ENCODE results near the gene LACTB. TPM values are rescaled to one million over a fixed set of nuclear protein-coding genes. Genes with fewer than 3 reads are reported as not detected.

The LACTB gene
- total and polyA plus RNA-seq, 10 of the 15 experiments (the other 5 are each of a cell fraction or from before 2014, with no cell fraction given): 5.0 to 35.3 (median 16.6) TPM

DNA sequence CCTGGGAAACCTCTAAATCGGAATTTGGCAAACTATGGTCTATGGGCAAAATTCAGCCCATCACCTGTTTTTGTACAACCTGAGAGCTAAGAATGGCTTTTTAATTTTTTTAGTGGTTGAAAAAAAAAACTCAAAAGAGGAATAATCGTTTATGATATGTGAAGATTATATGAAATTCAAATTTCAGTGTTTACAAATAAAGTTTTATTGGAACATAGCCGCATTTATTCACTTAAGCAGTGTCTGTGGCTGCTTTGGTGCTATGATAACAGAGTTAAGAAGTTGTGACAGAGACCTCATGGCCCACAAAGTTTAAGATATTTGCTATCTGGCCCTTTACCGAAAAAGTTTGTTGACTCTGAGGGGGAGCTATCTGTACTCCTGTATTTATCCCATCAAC, 36.4 kb upstream of the LACTB start:
- intact Hi-C loops (cut with micrococcal nuclease; ENCODE audit: unreplicated experiment) (no loop called here), in situ Hi-C loops (cut with MboI) (loop anchor here (10.0 kb wide), 1 partner anchor 310 kb away; no protein-coding TSS in a partner anchor)
- Histone ChIP-seq H3K27ac (ENCODE audit: control insufficient read depth, insufficient read depth) (no peak overlapping the region), H3K9ac (ENCODE audit: control insufficient read depth, insufficient read depth, low read length) (no peak overlapping the region), H4K20me1 (ENCODE audit: control insufficient read depth, insufficient read depth) (no peaks in the 10 kb centered on the region), H3K4me1 (ENCODE audit: control insufficient read depth, insufficient read depth, low read length) (no peaks in the 10 kb centered on the region), H3K4me2 (ENCODE audit: control insufficient read depth, insufficient read depth) (no peak overlapping the region), H2AFZ (ENCODE audit: control insufficient read depth, low read depth, low read length) (no peak overlapping the region), H3K36me3 (ENCODE audit: control insufficient read depth in 2 of 2, insufficient read depth in 2 of 2, low read length in 1 of 2) (no peaks in the 10 kb centered on the region), H3K4me3 (no peak overlapping the region), H3K9me3 (replicated peaks; ENCODE audit: control insufficient read depth, insufficient read depth, low read length) (no peaks in the 10 kb centered on the region), H3K27me3 (replicated peaks in 1 of 2; ENCODE audit: control insufficient read depth in 2 of 2, insufficient read depth in 2 of 2, low read length in 1 of 2) (no peaks in the 10 kb centered on the region; a peak in 1 of 4 replicates), H3K79me2 (ENCODE audit: control insufficient read depth, insufficient read depth, low read length) (no peaks in the 10 kb centered on the region)
- FAIRE-seq: no peak
- WGBS (ENCODE audit: insufficient coverage, insufficient replicate concordance, low lambda C conversion rate, missing lambda C conversion rate): 46% methylated on average over 4 of the region's 4 CpGs
- BruUV-seq (replicated peaks): no TSS peak
- SMC1A ChIA-PET (ENCODE audit: uncharacterized antibody, unreplicated experiment): no interaction called here
- no peak for ATAC-seq
- CTCF ChIA-PET: no interaction called here
- RAD21 ChIA-PET (ENCODE audit: unreplicated experiment): no interaction called here
- POLR2A ChIA-PET: no interaction called here
- no peak for DNase-seq (ENCODE audit: low read depth, low spot score)
- TF ChIP-seq, protein P1, sequence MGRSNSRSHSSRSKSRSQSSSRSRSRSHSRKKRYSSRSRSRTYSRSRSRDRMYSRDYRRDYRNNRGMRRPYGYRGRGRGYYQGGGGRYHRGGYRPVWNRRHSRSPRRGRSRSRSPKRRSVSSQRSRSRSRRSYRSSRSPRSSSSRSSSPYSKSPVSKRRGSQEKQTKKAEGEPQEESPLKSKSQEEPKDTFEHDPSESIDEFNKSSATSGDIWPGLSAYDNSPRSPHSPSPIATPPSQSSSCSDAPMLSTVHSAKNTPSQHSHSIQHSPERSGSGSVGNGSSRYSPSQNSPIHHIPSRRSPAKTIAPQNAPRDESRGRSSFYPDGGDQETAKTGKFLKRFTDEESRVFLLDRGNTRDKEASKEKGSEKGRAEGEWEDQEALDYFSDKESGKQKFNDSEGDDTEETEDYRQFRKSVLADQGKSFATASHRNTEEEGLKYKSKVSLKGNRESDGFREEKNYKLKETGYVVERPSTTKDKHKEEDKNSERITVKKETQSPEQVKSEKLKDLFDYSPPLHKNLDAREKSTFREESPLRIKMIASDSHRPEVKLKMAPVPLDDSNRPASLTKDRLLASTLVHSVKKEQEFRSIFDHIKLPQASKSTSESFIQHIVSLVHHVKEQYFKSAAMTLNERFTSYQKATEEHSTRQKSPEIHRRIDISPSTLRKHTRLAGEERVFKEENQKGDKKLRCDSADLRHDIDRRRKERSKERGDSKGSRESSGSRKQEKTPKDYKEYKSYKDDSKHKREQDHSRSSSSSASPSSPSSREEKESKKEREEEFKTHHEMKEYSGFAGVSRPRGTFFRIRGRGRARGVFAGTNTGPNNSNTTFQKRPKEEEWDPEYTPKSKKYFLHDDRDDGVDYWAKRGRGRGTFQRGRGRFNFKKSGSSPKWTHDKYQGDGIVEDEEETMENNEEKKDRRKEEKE (IDR thresholded peaks at IDR 0.05): no peak
- TF ChIP-seq BMI1 (IDR thresholded peaks at IDR 0.05; ENCODE audit: borderline replicate concordance) (no peak), EGR1 (IDR thresholded peaks at IDR 0.05; ENCODE audit: borderline replicate concordance in 1 of 2, low read depth in 2 of 2, low read length in 2 of 2) (no peak), RAD51 (IDR thresholded peaks at IDR 0.05) (no peak), EZH2 (IDR thresholded peaks at IDR 0.05; ENCODE audit: borderline replicate concordance, control insufficient read depth, low read depth, low read length) (no peak), BACH1 (IDR thresholded peaks at IDR 0.05; ENCODE audit: borderline replicate concordance) (no peak), POLR2AphosphoS5 (IDR thresholded peaks at IDR 0.05; ENCODE audit: low read length) (no peak), CREM (IDR thresholded peaks at IDR 0.05; ENCODE audit: low read depth) (no peak), ZNF274 (IDR thresholded peaks at IDR 0.05; ENCODE audit: insufficient read depth, insufficient read length) (no peak), TCF12 (IDR thresholded peaks at IDR 0.05; ENCODE audit: low read depth, low read length) (no peak), RELA (IDR thresholded peaks at IDR 0.05; ENCODE audit: borderline replicate concordance, partially characterized antibody) (no peak), STAT1 (conservative IDR thresholded peaks at IDR 0.05) (no peak)
- TF ChIP-seq, protein P2, sequence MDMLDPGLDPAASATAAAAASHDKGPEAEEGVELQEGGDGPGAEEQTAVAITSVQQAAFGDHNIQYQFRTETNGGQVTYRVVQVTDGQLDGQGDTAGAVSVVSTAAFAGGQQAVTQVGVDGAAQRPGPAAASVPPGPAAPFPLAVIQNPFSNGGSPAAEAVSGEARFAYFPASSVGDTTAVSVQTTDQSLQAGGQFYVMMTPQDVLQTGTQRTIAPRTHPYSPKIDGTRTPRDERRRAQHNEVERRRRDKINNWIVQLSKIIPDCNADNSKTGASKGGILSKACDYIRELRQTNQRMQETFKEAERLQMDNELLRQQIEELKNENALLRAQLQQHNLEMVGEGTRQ (IDR thresholded peaks at IDR 0.05; ENCODE audit: borderline replicate concordance, low read depth, low read length): no peak
- TF ChIP-seq, protein P3, sequence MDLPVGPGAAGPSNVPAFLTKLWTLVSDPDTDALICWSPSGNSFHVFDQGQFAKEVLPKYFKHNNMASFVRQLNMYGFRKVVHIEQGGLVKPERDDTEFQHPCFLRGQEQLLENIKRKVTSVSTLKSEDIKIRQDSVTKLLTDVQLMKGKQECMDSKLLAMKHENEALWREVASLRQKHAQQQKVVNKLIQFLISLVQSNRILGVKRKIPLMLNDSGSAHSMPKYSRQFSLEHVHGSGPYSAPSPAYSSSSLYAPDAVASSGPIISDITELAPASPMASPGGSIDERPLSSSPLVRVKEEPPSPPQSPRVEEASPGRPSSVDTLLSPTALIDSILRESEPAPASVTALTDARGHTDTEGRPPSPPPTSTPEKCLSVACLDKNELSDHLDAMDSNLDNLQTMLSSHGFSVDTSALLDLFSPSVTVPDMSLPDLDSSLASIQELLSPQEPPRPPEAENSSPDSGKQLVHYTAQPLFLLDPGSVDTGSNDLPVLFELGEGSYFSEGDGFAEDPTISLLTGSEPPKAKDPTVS (IDR thresholded peaks at IDR 0.05; ENCODE audit: low read depth, low read length): no peak
- TF ChIP-seq, protein P4, sequence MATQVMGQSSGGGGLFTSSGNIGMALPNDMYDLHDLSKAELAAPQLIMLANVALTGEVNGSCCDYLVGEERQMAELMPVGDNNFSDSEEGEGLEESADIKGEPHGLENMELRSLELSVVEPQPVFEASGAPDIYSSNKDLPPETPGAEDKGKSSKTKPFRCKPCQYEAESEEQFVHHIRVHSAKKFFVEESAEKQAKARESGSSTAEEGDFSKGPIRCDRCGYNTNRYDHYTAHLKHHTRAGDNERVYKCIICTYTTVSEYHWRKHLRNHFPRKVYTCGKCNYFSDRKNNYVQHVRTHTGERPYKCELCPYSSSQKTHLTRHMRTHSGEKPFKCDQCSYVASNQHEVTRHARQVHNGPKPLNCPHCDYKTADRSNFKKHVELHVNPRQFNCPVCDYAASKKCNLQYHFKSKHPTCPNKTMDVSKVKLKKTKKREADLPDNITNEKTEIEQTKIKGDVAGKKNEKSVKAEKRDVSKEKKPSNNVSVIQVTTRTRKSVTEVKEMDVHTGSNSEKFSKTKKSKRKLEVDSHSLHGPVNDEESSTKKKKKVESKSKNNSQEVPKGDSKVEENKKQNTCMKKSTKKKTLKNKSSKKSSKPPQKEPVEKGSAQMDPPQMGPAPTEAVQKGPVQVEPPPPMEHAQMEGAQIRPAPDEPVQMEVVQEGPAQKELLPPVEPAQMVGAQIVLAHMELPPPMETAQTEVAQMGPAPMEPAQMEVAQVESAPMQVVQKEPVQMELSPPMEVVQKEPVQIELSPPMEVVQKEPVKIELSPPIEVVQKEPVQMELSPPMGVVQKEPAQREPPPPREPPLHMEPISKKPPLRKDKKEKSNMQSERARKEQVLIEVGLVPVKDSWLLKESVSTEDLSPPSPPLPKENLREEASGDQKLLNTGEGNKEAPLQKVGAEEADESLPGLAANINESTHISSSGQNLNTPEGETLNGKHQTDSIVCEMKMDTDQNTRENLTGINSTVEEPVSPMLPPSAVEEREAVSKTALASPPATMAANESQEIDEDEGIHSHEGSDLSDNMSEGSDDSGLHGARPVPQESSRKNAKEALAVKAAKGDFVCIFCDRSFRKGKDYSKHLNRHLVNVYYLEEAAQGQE (IDR thresholded peaks at IDR 0.05; ENCODE audit: low read depth, low read length): no peak
- TF ChIP-seq, protein P5, sequence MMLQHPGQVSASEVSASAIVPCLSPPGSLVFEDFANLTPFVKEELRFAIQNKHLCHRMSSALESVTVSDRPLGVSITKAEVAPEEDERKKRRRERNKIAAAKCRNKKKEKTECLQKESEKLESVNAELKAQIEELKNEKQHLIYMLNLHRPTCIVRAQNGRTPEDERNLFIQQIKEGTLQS (IDR thresholded peaks at IDR 0.05; ENCODE audit: borderline replicate concordance, extremely low read depth, low read depth, low read length): no peak
